AG09309 (cell line): ENCODE results near the gene POLR3B.

Experiments
- DNase-seq: peaks from one replicate; pipeline ENCODE4 v3.0.0-alpha.2; 2010; ENCODE audit warnings: low read depth
- H3K4me3 ChIP-seq: 2 replicates; pipeline ENCODE4 v1.5.1; 2011; ENCODE audit warnings: mild to moderate bottlenecking, low read depth, low read length, moderate library complexity; ENCODE audit not compliant: control insufficient read depth
- CTCF ChIP-seq: IDR thresholded peaks from 2 replicates; pipeline ENCODE4 v1.5.1; 2011; ENCODE audit warnings: mild to moderate bottlenecking, low read depth, low read length, inconsistent platforms; ENCODE audit not compliant: insufficient read depth, control insufficient read depth; ENCODE audit errors: missing control alignments

The POLR3B gene

GRCh38 chr12:106480251-106480650 is 122.7 kb downstream of the POLR3B start:
- no peak for TF ChIP-seq CTCF
- DNase-seq, result no peak
- H3K4me3 ChIP-seq, result no peak overlapping the region

- no peak for DNase-seq
- H3K4me3 ChIP-seq, result no peak overlapping the region
- TF ChIP-seq CTCF, result no peak
Measured at GRCh38 chr12:106481246-106481645, 123.7 kb downstream of the POLR3B start.

- H3K4me3 ChIP-seq, result no peak overlapping the region
- no peak for TF ChIP-seq CTCF
- DNase-seq, result no peak
Measured at GRCh38 chr12:106487664-106488063, 130.1 kb downstream of the POLR3B start.

GRCh38 chr12:106488884-106489283 is 131.3 kb downstream of the POLR3B start:
- H3K4me3 ChIP-seq, result no peak overlapping the region
- TF ChIP-seq CTCF, result no peak
- no peak for DNase-seq

GRCh38 chr12:106490264-106490663 is 132.7 kb downstream of the POLR3B start:
- DNase-seq, result no peak
- TF ChIP-seq CTCF, result no peak

GRCh38 chr12:106492857-106493256 is 135.3 kb downstream of the POLR3B start:
- TF ChIP-seq CTCF, result no peak
- no peak overlapping the region for H3K4me3 ChIP-seq
- DNase-seq, result no peak

More at GRCh38 chr12:106490264-106490663, 132.7 kb downstream of the POLR3B start:
- no peak overlapping the region for H3K4me3 ChIP-seq

- no peak overlapping the region for H3K4me3 ChIP-seq
- TF ChIP-seq CTCF, result no peak
- DNase-seq, result no peak
Measured at GRCh38 chr12:106493531-106493930, 136.0 kb downstream of the POLR3B start.
